Loucy (cell line): ENCODE data around the gene C2orf68.
A peak's percentile ranks its signal among the peaks of the same experiment; 100 is the strongest.

Experiments
- H2AFZ ChIP-seq: fragments of 200-600 bp; sonication (generic); 2 replicates; pipeline ENCODE4 v1.6.0; 2016; ENCODE audit warnings: antibody characterized with exemption, mild to moderate bottlenecking, low read length, moderate library complexity
- H3F3A ChIP-seq: fragments of 200-600 bp; 2 replicates; pipeline ENCODE4 v1.6.0; 2016; ENCODE audit warnings: antibody characterized with exemption, low read depth, mild to moderate bottlenecking
- H3K27me3 ChIP-seq: fragments of 200-600 bp; sonication (generic); 2 replicates; pipeline ENCODE4 v1.6.1; 2014; ENCODE audit warnings: low read length, mild to moderate bottlenecking; ENCODE audit not compliant: insufficient read depth, poor library complexity, severe bottlenecking
- H3K36me3 ChIP-seq: fragments of 200-600 bp; sonication (generic); 2 replicates; pipeline ENCODE4 v1.6.1; 2016; ENCODE audit warnings: low read length; ENCODE audit not compliant: insufficient read depth
- H3K4me1 ChIP-seq: fragments of 200-600 bp; sonication (generic); 2 replicates; pipeline ENCODE4 v1.5.1; 2014; ENCODE audit warnings: low read length, mild to moderate bottlenecking; ENCODE audit not compliant: insufficient read depth, poor library complexity, severe bottlenecking
- H3K4me2 ChIP-seq: fragments of 200-600 bp; sonication (generic); 2 replicates; pipeline ENCODE4 v1.6.0; 2014; ENCODE audit warnings: antibody characterized with exemption, low read length, low read depth, mild to moderate bottlenecking; ENCODE audit not compliant: poor library complexity, severe bottlenecking
- H3K4me3 ChIP-seq: fragments of 200-600 bp; sonication (generic); 2 replicates; pipeline ENCODE4 v1.5.1; 2014; ENCODE audit warnings: low read length, mild to moderate bottlenecking, mixed read lengths; ENCODE audit not compliant: poor library complexity, severe bottlenecking
- H3K79me2 ChIP-seq: fragments of 200-600 bp; sonication (generic); 2 replicates; pipeline ENCODE4 v1.6.1; 2014; ENCODE audit warnings: low read length; ENCODE audit not compliant: insufficient read depth
- H3K9ac ChIP-seq: fragments of 200-600 bp; sonication (generic); 2 replicates; pipeline ENCODE4 v1.6.0; 2014; ENCODE audit warnings: mild to moderate bottlenecking, low read depth, low read length, moderate library complexity; ENCODE audit not compliant: poor library complexity, severe bottlenecking
- H3K9me2 ChIP-seq: fragments of 200-600 bp; sonication (generic); replicated peaks from 2 replicates; pipeline ENCODE4 v1.6.1; 2016; ENCODE audit warnings: low read depth, low read length, mixed read lengths
- H3K9me3 ChIP-seq: fragments of 200-600 bp; sonication (generic); 2 replicates; pipeline ENCODE4 v1.6.1; 2014; ENCODE audit warnings: mild to moderate bottlenecking, antibody characterized with exemption, low read length, low read depth; ENCODE audit not compliant: insufficient read depth
- H4K20me1 ChIP-seq: fragments of 200-600 bp; sonication (generic); 2 replicates; pipeline ENCODE4 v1.6.0; 2014; ENCODE audit warnings: antibody characterized with exemption, low read length, mild to moderate bottlenecking; ENCODE audit not compliant: insufficient read depth, poor library complexity, severe bottlenecking
- EZH2phosphoT487 ChIP-seq: fragments of 200-600 bp; IDR thresholded peaks from 2 replicates; pipeline ENCODE4 v1.6.1; 2018; ENCODE audit warnings: antibody characterized with exemption, mild to moderate bottlenecking, moderate library complexity, borderline replicate concordance
- TF ChIP-seq, protein P1 (sequence below): fragments of 200-600 bp; sonication (generic); conservative IDR thresholded peaks from 2 replicates; pipeline ENCODE4 v1.5.1; 2014; ENCODE audit warnings: mild to moderate bottlenecking, antibody characterized with exemption, low read length

Gene C2orf68

DNA sequence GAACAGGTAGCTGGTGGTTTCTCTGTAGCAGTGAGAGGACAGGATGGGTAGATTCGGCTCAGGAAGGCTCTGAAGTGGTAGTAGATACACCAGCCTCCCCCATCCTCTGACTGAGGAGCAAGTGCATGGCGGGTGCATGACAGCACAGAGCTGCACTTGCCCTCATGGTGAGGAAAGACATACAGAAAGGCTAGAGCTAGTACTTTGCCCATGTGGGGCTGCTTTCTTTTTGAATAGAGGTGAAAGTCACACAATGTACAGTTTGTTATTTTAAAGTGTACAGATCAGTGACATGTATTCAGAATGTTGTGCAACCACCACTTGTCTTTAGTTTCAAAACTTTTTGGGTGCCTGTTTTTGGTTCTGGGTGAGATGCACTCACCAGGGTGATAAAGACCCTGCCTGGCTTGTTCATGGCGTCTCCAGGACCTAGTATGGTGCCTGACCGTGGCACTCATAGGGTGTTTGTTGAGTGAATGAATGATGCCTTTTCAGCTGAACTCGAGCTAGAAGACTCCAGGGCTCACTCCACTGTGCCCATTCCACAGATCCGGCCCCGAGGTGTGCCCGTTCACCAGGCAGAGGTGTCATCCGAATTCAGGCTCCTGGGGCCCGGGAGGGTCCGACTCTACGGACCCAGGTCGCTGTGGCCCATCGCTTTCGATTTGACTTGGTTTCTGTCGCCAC, 28.1 kb downstream of the C2orf68 start:
- peaks cover 63% of the 10 kb centered on the region for H3K4me1 ChIP-seq
- H3K79me2 ChIP-seq: peaks cover 50% of the 10 kb centered on the region
- no peaks in the 10 kb centered on the region for H3K27me3 ChIP-seq
- H2AFZ ChIP-seq: no peak overlapping the region
- H3F3A ChIP-seq: 0 out of 2 replicates have a peak, but pooled peaks cover 12% of the 10 kb centered on the region
- peak overlapping the region; percentile 83 for H3K9ac ChIP-seq
- H3K36me3 ChIP-seq: no peaks in the 10 kb centered on the region
- H3K4me2 ChIP-seq: peak overlapping the region; percentile 93
- no peaks in the 10 kb centered on the region for H3K9me2 ChIP-seq
- H4K20me1 ChIP-seq: no peaks in the 10 kb centered on the region
- TF ChIP-seq, protein P1, sequence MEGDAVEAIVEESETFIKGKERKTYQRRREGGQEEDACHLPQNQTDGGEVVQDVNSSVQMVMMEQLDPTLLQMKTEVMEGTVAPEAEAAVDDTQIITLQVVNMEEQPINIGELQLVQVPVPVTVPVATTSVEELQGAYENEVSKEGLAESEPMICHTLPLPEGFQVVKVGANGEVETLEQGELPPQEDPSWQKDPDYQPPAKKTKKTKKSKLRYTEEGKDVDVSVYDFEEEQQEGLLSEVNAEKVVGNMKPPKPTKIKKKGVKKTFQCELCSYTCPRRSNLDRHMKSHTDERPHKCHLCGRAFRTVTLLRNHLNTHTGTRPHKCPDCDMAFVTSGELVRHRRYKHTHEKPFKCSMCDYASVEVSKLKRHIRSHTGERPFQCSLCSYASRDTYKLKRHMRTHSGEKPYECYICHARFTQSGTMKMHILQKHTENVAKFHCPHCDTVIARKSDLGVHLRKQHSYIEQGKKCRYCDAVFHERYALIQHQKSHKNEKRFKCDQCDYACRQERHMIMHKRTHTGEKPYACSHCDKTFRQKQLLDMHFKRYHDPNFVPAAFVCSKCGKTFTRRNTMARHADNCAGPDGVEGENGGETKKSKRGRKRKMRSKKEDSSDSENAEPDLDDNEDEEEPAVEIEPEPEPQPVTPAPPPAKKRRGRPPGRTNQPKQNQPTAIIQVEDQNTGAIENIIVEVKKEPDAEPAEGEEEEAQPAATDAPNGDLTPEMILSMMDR: no peak
- no peak for TF ChIP-seq EZH2phosphoT487
- H3K9me3 ChIP-seq: no peaks in the 10 kb centered on the region
- H3K4me3 ChIP-seq: peak overlapping the region; percentile 79

DNA sequence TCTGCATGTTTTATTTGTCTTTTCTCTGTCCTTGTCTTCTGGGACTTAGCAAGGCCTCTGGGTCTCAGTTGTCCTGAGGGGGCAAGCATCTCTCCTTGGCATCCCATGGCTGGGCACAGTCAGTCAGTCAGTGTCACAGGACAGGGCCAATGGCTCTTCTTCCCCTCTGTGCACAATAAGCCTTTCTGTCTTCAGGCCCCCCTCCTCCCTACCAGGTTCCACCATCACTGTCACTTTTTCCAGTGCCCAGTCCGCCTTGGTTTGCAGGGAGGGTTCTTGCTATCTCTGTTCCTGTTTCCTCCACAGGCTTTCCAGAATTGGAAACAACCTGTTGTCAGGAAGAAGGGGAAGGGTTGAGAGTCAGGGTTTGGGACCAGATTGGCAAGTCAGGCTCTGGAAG, 29.4 kb downstream of the C2orf68 start:
- H3K4me3 ChIP-seq: no peak overlapping the region
- H2AFZ ChIP-seq: no peak overlapping the region
- H3K36me3 ChIP-seq: no peaks in the 10 kb centered on the region
- H3K4me2 ChIP-seq: no peak overlapping the region
- 0 out of 2 replicates have a peak, but pooled peaks cover 6% of the 10 kb centered on the region for H3F3A ChIP-seq
- no peak overlapping the region for H3K9ac ChIP-seq
- no peaks in the 10 kb centered on the region for H3K27me3 ChIP-seq
- H4K20me1 ChIP-seq: no peaks in the 10 kb centered on the region
- peaks cover 55% of the 10 kb centered on the region for H3K4me1 ChIP-seq
- H3K9me3 ChIP-seq: no peaks in the 10 kb centered on the region
- no peaks in the 10 kb centered on the region for H3K9me2 ChIP-seq
- TF ChIP-seq, protein P1: no peak
- TF ChIP-seq EZH2phosphoT487: no peak
- peaks cover 58% of the 10 kb centered on the region for H3K79me2 ChIP-seq

DNA sequence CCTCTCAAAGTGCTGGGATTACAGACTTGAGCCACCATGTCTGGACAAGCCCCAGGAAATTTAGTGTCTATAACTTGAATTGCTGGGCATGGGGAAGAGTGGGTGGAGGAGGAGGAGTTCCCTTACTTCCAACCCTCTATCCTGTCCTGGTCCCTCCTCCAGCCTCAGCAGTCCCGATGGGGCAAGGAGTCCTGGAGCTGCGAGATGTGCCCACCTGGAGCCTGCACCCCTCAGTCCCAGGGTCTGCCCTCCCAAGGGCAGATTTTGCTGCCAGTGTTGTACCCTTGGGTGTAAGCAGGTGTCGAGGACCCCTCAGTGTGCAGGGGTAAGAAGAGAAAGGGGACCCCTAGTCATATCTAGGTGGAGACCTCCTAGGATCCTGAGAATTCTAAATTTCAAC, 31.7 kb downstream of the C2orf68 start:
- Histone ChIP-seq H3K9me2 (no peaks in the 10 kb centered on the region), H3K4me2 (peak overlapping the region; percentile 85), H4K20me1 (no peaks in the 10 kb centered on the region), H3K9me3 (no peaks in the 10 kb centered on the region), H3K9ac (peak overlapping the region; percentile 84), H3K79me2 (peaks cover 48% of the 10 kb centered on the region), H2AFZ (no peak overlapping the region), H3K27me3 (no peaks in the 10 kb centered on the region), H3F3A (no peaks in the 10 kb centered on the region), H3K4me3 (peak overlapping the region; percentile 84), H3K4me1 (peaks cover 38% of the 10 kb centered on the region), H3K36me3 (no peaks in the 10 kb centered on the region)
- TF ChIP-seq, protein P1: no peak
- no peak for TF ChIP-seq EZH2phosphoT487
